ENCODE results near the gene HACL1.
"Not testable (repeated sequence)": the region's sequence is repeated elsewhere in the genome, so short reads cannot be mapped to it uniquely, and the experiment has no call there.

Gene HACL1

DNA sequence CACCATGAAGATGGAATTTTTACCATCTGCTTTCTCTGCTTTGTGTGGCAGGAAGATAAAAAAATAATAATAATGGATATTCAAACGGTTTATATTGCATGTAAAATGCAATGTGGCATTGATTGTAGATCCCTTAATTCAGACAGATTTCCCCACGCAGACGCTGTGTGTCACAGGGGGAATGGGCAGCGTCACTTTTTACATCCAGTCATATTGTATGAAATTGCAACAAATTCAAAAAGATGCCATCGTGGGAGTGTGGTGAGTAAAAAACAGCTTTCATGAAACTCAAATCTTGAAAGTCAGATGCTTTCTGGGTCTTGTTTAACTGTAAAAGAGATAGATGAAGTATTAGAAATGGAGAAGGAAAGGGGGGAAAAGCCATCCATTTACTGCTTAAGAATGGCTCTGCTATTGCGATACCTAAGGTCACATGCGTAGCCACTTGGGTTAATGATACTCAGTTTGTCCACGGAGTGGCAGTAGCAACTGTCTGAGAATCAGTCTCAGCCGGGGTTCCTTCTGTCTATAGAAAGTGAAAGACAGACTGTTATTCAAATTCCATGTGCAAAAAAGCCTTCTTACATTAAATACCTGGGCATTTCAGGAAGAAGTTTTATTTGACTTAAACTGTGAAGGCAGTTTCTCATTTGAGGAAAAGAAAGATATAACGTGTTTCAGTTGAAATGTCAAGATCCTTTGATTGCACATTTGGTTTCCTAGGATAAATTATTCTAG lies 28.7 kb upstream of the HACL1 start:
- Histone ChIP-seq H3K36me3 (ENCODE audit: control insufficient read depth, insufficient read depth, low read length) (no peaks in the 10 kb centered on the region), H3K27ac (ENCODE audit: low read length) (no peak overlapping the region), H3K4me1 (ENCODE audit: control insufficient read depth, insufficient read depth, low read length) (peaks cover 7% of the 10 kb centered on the region), H3K4me3 (ENCODE audit: low read length) (no peak overlapping the region), H3K9me3 (ENCODE audit: control insufficient read depth, insufficient read depth, low read length) (no peaks in the 10 kb centered on the region), H3K27me3 (ENCODE audit: control insufficient read depth, insufficient read depth, low read length) (no peaks in the 10 kb centered on the region)
- peak; percentile 48 for DNase-seq (ENCODE audit: low read depth, low spot score)
- WGBS (ENCODE audit: insufficient coverage, insufficient read length), result no CpG with 5 or more reads among the region's 10 CpGs

DNA sequence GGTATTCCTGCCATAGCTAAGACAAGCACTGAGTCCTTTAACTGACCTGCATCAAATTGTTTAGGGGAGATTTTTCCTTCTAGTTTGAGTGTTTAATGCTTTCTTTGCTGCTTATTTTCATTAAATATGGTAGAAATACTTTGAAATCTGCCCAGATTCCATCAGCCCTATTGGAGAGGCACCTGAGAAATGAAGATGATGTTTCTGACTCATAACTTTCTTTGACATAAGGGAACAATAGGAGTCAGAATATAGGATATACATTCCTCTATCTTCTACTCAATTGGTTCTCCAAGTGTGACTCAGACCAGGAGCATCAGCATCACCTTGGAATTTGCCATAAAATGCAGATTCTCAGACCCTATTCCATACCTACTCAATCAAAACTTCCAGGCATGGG lies 27.6 kb upstream of the HACL1 start:
- Histone ChIP-seq H3K27ac (ENCODE audit: low read length) (no peak overlapping the region), H3K36me3 (ENCODE audit: control insufficient read depth, insufficient read depth, low read length) (no peaks in the 10 kb centered on the region), H3K4me3 (ENCODE audit: low read length) (no peak overlapping the region), H3K4me1 (ENCODE audit: control insufficient read depth, insufficient read depth, low read length) (peaks cover 7% of the 10 kb centered on the region), H3K27me3 (ENCODE audit: control insufficient read depth, insufficient read depth, low read length) (no peaks in the 10 kb centered on the region), H3K9me3 (ENCODE audit: control insufficient read depth, insufficient read depth, low read length) (no peaks in the 10 kb centered on the region)
- no peak for DNase-seq (ENCODE audit: low read depth, low spot score)

GRCh38 chr3:15623535-15624440 lies 22.4 kb upstream of the HACL1 start:
- H3K4me1 ChIP-seq (ENCODE audit: control insufficient read depth, insufficient read depth, low read length), result no peaks in the 10 kb centered on the region
- WGBS (ENCODE audit: insufficient coverage, insufficient read length), result no CpG with 5 or more reads among the region's 4 CpGs

GRCh38 chr3:15619659-15620464 lies 18.5 kb upstream of the HACL1 start:
- no CpG with 5 or more reads among the region's 8 CpGs for WGBS (ENCODE audit: insufficient coverage, insufficient read length)
- H3K36me3 ChIP-seq (ENCODE audit: control insufficient read depth, insufficient read depth, low read length); H3K9me3 ChIP-seq (ENCODE audit: control insufficient read depth, insufficient read depth, low read length); H3K27me3 ChIP-seq (ENCODE audit: control insufficient read depth, insufficient read depth, low read length); DNase-seq (ENCODE audit: low read depth, low spot score); H3K4me3 ChIP-seq (ENCODE audit: low read length); H3K4me1 ChIP-seq (ENCODE audit: control insufficient read depth, insufficient read depth, low read length); H3K27ac ChIP-seq (ENCODE audit: low read length): not testable (repeated sequence)

More at GRCh38 chr3:15623535-15624440, 22.4 kb upstream of the HACL1 start:
- H3K4me3 ChIP-seq (ENCODE audit: low read length), result no peak overlapping the region
- DNase-seq (ENCODE audit: low read depth, low spot score), result no peak
- H3K27ac ChIP-seq (ENCODE audit: low read length), result no peak overlapping the region
- H3K36me3 ChIP-seq (ENCODE audit: control insufficient read depth, insufficient read depth, low read length), result no peaks in the 10 kb centered on the region
- no peaks in the 10 kb centered on the region for H3K27me3 ChIP-seq (ENCODE audit: control insufficient read depth, insufficient read depth, low read length)
- H3K9me3 ChIP-seq (ENCODE audit: control insufficient read depth, insufficient read depth, low read length), result peaks cover 1% of the 10 kb centered on the region; the same call in 1 of the 2 replicates

DNA sequence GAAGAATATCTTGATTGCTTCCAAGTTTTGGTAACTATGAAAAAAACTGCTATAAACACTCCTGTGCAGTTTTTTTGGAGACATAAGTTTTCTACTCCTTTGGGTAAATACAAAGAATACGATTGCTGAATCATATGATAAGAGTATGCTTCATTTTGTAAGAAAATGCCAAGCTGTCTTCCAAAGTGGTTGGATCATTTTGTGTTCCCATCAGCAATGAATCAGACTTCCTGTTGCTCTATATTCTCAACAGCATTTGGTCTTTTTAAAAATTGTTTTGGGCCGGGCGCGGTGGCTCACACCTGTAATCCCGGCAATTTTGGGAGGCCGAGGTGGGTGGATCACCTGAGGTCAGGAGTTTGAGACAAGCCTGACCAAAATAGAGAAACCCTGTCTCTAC lies 14.7 kb upstream of the HACL1 start:
- no peak for DNase-seq (ENCODE audit: low read depth, low spot score)
- H3K27me3 ChIP-seq (ENCODE audit: control insufficient read depth, insufficient read depth, low read length), result no peaks in the 10 kb centered on the region
- no CpG with 5 or more reads among the region's 6 CpGs for WGBS (ENCODE audit: insufficient coverage, insufficient read length)
- no peak overlapping the region for H3K27ac ChIP-seq (ENCODE audit: low read length)
- H3K4me1 ChIP-seq (ENCODE audit: control insufficient read depth, insufficient read depth, low read length), result no peaks in the 10 kb centered on the region
- H3K36me3 ChIP-seq (ENCODE audit: control insufficient read depth, insufficient read depth, low read length), result no peaks in the 10 kb centered on the region
- peaks cover 1% of the 10 kb centered on the region; the same call in 1 of the 2 replicates for H3K9me3 ChIP-seq (ENCODE audit: control insufficient read depth, insufficient read depth, low read length)
- no peak overlapping the region for H3K4me3 ChIP-seq (ENCODE audit: low read length)

GRCh38 chr3:15614958-15615357 lies 13.6 kb upstream of the HACL1 start:
- no CpG with 5 or more reads among the region's 1 CpG for WGBS (ENCODE audit: insufficient coverage, insufficient read length)
- no peaks in the 10 kb centered on the region for H3K4me1 ChIP-seq (ENCODE audit: control insufficient read depth, insufficient read depth, low read length)
- H3K9me3 ChIP-seq (ENCODE audit: control insufficient read depth, insufficient read depth, low read length), result no peaks in the 10 kb centered on the region
- DNase-seq (ENCODE audit: low read depth, low spot score), result no peak
- no peaks in the 10 kb centered on the region for H3K27me3 ChIP-seq (ENCODE audit: control insufficient read depth, insufficient read depth, low read length)
- no peak overlapping the region for H3K27ac ChIP-seq (ENCODE audit: low read length)
- H3K4me3 ChIP-seq (ENCODE audit: low read length), result no peak overlapping the region
- no peaks in the 10 kb centered on the region for H3K36me3 ChIP-seq (ENCODE audit: control insufficient read depth, insufficient read depth, low read length)

GRCh38 chr3:15612001-15612400 lies 10.6 kb upstream of the HACL1 start:
- H3K36me3 ChIP-seq (ENCODE audit: control insufficient read depth, insufficient read depth, low read length), result no peaks in the 10 kb centered on the region
- no peak overlapping the region for H3K4me3 ChIP-seq (ENCODE audit: low read length)
- H3K27me3 ChIP-seq (ENCODE audit: control insufficient read depth, insufficient read depth, low read length), result no peaks in the 10 kb centered on the region
- H3K9me3 ChIP-seq (ENCODE audit: control insufficient read depth, insufficient read depth, low read length), result no peaks in the 10 kb centered on the region
- no peaks in the 10 kb centered on the region for H3K4me1 ChIP-seq (ENCODE audit: control insufficient read depth, insufficient read depth, low read length)
- no CpG with 5 or more reads among the region's 1 CpG for WGBS (ENCODE audit: insufficient coverage, insufficient read length)
- no peak overlapping the region for H3K27ac ChIP-seq (ENCODE audit: low read length)
- no peak for DNase-seq (ENCODE audit: low read depth, low spot score)

- DNase-seq (ENCODE audit: low read depth, low spot score), result no peak
- Histone ChIP-seq H3K4me3 (ENCODE audit: low read length) (no peak overlapping the region), H3K9me3 (ENCODE audit: control insufficient read depth, insufficient read depth, low read length) (no peaks in the 10 kb centered on the region), H3K27me3 (ENCODE audit: control insufficient read depth, insufficient read depth, low read length) (no peaks in the 10 kb centered on the region), H3K4me1 (ENCODE audit: control insufficient read depth, insufficient read depth, low read length) (no peaks in the 10 kb centered on the region), H3K36me3 (ENCODE audit: control insufficient read depth, insufficient read depth, low read length) (no peaks in the 10 kb centered on the region), H3K27ac (ENCODE audit: low read length) (no peak overlapping the region)
- WGBS (ENCODE audit: insufficient coverage, insufficient read length), result no CpG with 5 or more reads among the region's 3 CpGs
These were observed 9.6 kb upstream of the HACL1 start for GRCh38 chr3:15611018-15611417.

DNA sequence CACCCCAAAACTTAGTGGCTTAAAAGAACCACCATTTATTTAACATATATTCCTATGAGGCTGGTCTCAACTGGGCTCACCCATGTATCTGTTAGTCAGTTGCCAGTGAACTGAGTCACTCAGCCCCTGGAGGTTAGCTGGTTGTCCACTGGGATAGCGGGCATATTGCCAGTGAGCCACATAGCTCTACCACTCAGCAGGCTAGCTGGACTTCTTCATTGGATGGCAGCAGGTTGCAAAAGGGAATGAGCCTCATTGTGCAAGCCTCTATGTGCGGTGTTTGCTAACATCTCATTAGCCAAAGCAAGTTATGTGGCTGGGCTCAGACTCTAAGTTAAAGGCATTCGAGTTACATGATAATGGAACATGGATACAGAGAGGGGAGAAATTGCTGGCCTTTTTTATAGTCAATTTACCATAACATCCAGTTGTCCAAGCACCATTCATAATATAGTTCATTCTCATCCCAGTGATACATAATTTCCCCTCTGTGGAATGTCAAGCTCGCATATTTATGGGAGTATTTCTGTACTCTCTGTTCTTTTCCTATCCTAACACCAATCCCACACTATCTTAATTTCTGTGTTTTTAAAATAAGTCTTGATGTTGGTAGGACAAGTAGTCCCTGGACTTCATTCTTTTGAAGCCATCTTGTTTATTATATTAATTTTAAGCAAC lies 8.9 kb upstream of the HACL1 start:
- H3K36me3 ChIP-seq (ENCODE audit: control insufficient read depth, insufficient read depth, low read length), result no peaks in the 10 kb centered on the region
- H3K27me3 ChIP-seq (ENCODE audit: control insufficient read depth, insufficient read depth, low read length), result no peaks in the 10 kb centered on the region
- WGBS (ENCODE audit: insufficient coverage, insufficient read length), result no CpG with 5 or more reads among the region's 4 CpGs
- DNase-seq (ENCODE audit: low read depth, low spot score), result no peak
- no peak overlapping the region for H3K27ac ChIP-seq (ENCODE audit: low read length)
- H3K9me3 ChIP-seq (ENCODE audit: control insufficient read depth, insufficient read depth, low read length), result no peaks in the 10 kb centered on the region
- no peaks in the 10 kb centered on the region for H3K4me1 ChIP-seq (ENCODE audit: control insufficient read depth, insufficient read depth, low read length)
- no peak overlapping the region for H3K4me3 ChIP-seq (ENCODE audit: low read length)

DNA sequence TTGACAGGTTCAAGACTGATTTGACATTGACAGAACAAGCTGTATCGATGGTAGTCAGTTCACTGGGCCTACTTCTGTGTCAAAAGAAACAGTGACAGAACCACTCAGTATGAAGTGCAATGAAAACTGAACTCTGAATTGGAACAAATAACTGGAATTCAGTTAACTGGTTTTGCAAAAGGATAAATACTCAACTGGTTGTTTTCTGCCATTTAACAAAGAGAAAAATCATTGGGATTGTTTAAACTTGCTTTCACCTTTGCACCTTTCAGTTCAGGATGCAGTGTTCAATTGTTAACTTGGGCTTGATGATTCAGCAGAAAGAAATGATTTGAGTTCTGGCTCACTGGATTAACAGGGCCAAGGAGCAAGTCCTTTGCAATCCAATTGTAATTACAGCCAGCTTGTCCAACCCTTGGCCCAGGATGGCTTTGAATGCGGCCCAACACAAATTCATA lies 5.1 kb upstream of the HACL1 start:
- Histone ChIP-seq H3K36me3 (ENCODE audit: control insufficient read depth, insufficient read depth, low read length) (no peaks in the 10 kb centered on the region), H3K4me3 (ENCODE audit: low read length) (no peak overlapping the region), H3K27me3 (ENCODE audit: control insufficient read depth, insufficient read depth, low read length) (no peaks in the 10 kb centered on the region), H3K9me3 (ENCODE audit: control insufficient read depth, insufficient read depth, low read length) (no peaks in the 10 kb centered on the region), H3K27ac (ENCODE audit: low read length) (no peak overlapping the region), H3K4me1 (ENCODE audit: control insufficient read depth, insufficient read depth, low read length) (no peaks in the 10 kb centered on the region; the same call in 1 of the 2 replicates)
- DNase-seq (ENCODE audit: low read depth, low spot score), result no peak
- WGBS (ENCODE audit: insufficient coverage, insufficient read length), result no CpG with 5 or more reads among the region's 2 CpGs

All from iPS DF 6.9 (cell line).